ENCODE data around the gene TLE4.

- TF ChIP-seq, protein P1, sequence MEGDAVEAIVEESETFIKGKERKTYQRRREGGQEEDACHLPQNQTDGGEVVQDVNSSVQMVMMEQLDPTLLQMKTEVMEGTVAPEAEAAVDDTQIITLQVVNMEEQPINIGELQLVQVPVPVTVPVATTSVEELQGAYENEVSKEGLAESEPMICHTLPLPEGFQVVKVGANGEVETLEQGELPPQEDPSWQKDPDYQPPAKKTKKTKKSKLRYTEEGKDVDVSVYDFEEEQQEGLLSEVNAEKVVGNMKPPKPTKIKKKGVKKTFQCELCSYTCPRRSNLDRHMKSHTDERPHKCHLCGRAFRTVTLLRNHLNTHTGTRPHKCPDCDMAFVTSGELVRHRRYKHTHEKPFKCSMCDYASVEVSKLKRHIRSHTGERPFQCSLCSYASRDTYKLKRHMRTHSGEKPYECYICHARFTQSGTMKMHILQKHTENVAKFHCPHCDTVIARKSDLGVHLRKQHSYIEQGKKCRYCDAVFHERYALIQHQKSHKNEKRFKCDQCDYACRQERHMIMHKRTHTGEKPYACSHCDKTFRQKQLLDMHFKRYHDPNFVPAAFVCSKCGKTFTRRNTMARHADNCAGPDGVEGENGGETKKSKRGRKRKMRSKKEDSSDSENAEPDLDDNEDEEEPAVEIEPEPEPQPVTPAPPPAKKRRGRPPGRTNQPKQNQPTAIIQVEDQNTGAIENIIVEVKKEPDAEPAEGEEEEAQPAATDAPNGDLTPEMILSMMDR (IDR thresholded peaks at IDR 0.05) = no peak
- TF ChIP-seq POLR2A (IDR thresholded peaks at IDR 0.05) = no peak
Observed at GRCh38 chr9:79673614-79674013, 101.8 kb downstream of the TLE4 start.
